Measurements from ENCODE around the gene MAPKAP1.
"Not testable (repeated sequence)": the region's sequence is repeated elsewhere in the genome, so short reads cannot be mapped to it uniquely, and the experiment has no call there.

Gene MAPKAP1

GRCh38 chr9:125730168-125730567, 23.2 kb upstream of the MAPKAP1 start:
- DNase-seq = no peak

GRCh38 chr9:125726456-125727132, 19.6 kb upstream of the MAPKAP1 start:
- no peak for DNase-seq

GRCh38 chr9:125707472-125707804, 430 bp upstream of the MAPKAP1 start:
- no peak for DNase-seq

- no peak for DNase-seq
Observed at GRCh38 chr9:125705893-125706292, 1.1 kb downstream of the MAPKAP1 start.

GRCh38 chr9:125703662-125704061, 3.3 kb downstream of the MAPKAP1 start:
- DNase-seq = no peak

- peak; percentile 38 for DNase-seq
Observed at GRCh38 chr9:125701351-125701750, 5.7 kb downstream of the MAPKAP1 start.

- peak; percentile 4 for DNase-seq
Observed at GRCh38 chr9:125700791-125701190, 6.2 kb downstream of the MAPKAP1 start.

GRCh38 chr9:125699870-125700269, 7.1 kb downstream of the MAPKAP1 start:
- no peak for DNase-seq

- peak; percentile 23 for DNase-seq
Observed at GRCh38 chr9:125696106-125696647, 10.8 kb downstream of the MAPKAP1 start.

GRCh38 chr9:125695548-125695947, 11.5 kb downstream of the MAPKAP1 start:
- DNase-seq = peak; percentile 27

GRCh38 chr9:125694478-125694877, 12.5 kb downstream of the MAPKAP1 start:
- DNase-seq = peak; percentile 87

- DNase-seq = not testable (repeated sequence)
Observed at GRCh38 chr9:125693492-125693891, 13.5 kb downstream of the MAPKAP1 start.

GRCh38 chr9:125691869-125692268, 15.1 kb downstream of the MAPKAP1 start:
- no peak for DNase-seq

GRCh38 chr9:125690679-125691078, 16.3 kb downstream of the MAPKAP1 start:
- DNase-seq = no peak

GRCh38 chr9:125687163-125687863, 19.7 kb downstream of the MAPKAP1 start:
- no peak for DNase-seq

- no peak for DNase-seq
Observed at GRCh38 chr9:125685167-125685566, 21.8 kb downstream of the MAPKAP1 start.

- peak; percentile 41 for DNase-seq
Observed at GRCh38 chr9:125683486-125683885, 23.5 kb downstream of the MAPKAP1 start.

GRCh38 chr9:125682340-125682739, 24.7 kb downstream of the MAPKAP1 start:
- DNase-seq = no peak

- DNase-seq = no peak
Observed at GRCh38 chr9:125681657-125682056, 25.4 kb downstream of the MAPKAP1 start.

- DNase-seq = no peak
Observed at GRCh38 chr9:125681086-125681622, 25.9 kb downstream of the MAPKAP1 start.

GRCh38 chr9:125680445-125680844, 26.6 kb downstream of the MAPKAP1 start:
- DNase-seq = no peak

- DNase-seq = no peak
Observed at GRCh38 chr9:125679597-125680189, 27.3 kb downstream of the MAPKAP1 start.
